Ovary (tissue), 3 donors: Measurements from ENCODE around the gene SF3A1.

Experiments
- EP300 ChIP-seq: sonication (generic); formaldehyde crosslinking; IDR thresholded peaks from one replicate; pipeline ENCODE4 v1.6.1; 2017; ENCODE audit warnings: antibody characterized with exemption
- POLR2A ChIP-seq: fragments of 450-650 bp; IDR thresholded peaks from one replicate; pipeline ENCODE4 v1.6.1; 2017; ENCODE audit warnings: antibody characterized with exemption, mild to moderate bottlenecking, moderate library complexity
- TF ChIP-seq, protein P1 (sequence below), 3 donors: fragments of 450-650 bp in 2 of 3; fragments of 200-600 bp in 1 of 3; IDR thresholded peaks; one replicate each; pipeline versions ENCODE4 v1.5.1 to v1.8.0; 2016 to 2022; ENCODE audit warnings: antibody characterized with exemption in 3 of 3, mild to moderate bottlenecking in 1 of 3
- donor health status: DM: no; HTN: no; CAD: no.

DNA sequence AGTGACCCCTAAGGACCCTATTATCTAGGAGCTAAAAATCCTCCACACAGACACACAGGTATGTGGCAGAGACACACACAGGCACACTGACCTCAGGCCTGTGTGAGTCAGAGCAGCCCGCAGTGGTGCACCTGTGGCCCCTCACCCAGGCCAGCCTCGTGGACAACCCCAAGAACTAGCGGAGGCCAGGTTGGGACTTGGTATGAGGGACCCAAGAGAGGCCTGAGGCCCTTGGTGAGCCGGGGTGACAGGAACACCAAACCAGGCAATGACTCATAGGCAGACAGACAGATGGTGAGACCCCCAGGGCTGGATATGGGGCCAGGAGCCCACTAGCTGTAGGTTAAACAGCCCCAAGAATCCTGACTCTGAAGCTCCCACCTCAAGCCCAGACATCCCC is 73.4 kb downstream of the SF3A1 start:
- TF ChIP-seq, protein P1, sequence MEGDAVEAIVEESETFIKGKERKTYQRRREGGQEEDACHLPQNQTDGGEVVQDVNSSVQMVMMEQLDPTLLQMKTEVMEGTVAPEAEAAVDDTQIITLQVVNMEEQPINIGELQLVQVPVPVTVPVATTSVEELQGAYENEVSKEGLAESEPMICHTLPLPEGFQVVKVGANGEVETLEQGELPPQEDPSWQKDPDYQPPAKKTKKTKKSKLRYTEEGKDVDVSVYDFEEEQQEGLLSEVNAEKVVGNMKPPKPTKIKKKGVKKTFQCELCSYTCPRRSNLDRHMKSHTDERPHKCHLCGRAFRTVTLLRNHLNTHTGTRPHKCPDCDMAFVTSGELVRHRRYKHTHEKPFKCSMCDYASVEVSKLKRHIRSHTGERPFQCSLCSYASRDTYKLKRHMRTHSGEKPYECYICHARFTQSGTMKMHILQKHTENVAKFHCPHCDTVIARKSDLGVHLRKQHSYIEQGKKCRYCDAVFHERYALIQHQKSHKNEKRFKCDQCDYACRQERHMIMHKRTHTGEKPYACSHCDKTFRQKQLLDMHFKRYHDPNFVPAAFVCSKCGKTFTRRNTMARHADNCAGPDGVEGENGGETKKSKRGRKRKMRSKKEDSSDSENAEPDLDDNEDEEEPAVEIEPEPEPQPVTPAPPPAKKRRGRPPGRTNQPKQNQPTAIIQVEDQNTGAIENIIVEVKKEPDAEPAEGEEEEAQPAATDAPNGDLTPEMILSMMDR (IDR thresholded peaks at IDR 0.05) = no peak
- TF ChIP-seq POLR2A (no peak), EP300 (no peak)
